Fibroblast of the aortic adventitia (primary cell): ENCODE measurements around the gene PCDHA1. TPM values are rescaled to one million over a fixed set of nuclear protein-coding genes. Genes with fewer than 3 reads are reported as not detected.

ENCODE experiments used
- DNase-seq: peaks from one replicate; pipeline ENCODE4 v3.0.0-alpha.2; 2010; ENCODE audit warnings: low read depth
- H3K4me3 ChIP-seq: 2 replicates; pipeline ENCODE4 v1.5.1; 2011; ENCODE audit warnings: low read depth, mild to moderate bottlenecking, control low read depth, low read length, moderate library complexity
- small RNA-seq: library from RNA; depleted of rRNA; stranded (forward); fragments of <200 nt; gene quantifications from one replicate; pipeline ENCODE3, GENCODE V24; 2012
- total RNA-seq: library from RNA; depleted of rRNA; stranded (reverse); fragments of >200 nt; gene quantifications from 2 replicates; pipeline ENCODE4 v1.2.3, GENCODE V29; 2012; ENCODE audit warnings: low replicate concordance
- TF ChIP-seq, protein P1 (sequence below): IDR thresholded peaks from 2 replicates; pipeline ENCODE4 v1.5.1; 2011; ENCODE audit warnings: mild to moderate bottlenecking, low read length, control low read depth, inconsistent platforms; ENCODE audit not compliant: insufficient read depth

The PCDHA1 gene
- total RNA-seq, 1 donor = 0.09 TPM

- peak; percentile 8 for DNase-seq
- TF ChIP-seq, protein P1, sequence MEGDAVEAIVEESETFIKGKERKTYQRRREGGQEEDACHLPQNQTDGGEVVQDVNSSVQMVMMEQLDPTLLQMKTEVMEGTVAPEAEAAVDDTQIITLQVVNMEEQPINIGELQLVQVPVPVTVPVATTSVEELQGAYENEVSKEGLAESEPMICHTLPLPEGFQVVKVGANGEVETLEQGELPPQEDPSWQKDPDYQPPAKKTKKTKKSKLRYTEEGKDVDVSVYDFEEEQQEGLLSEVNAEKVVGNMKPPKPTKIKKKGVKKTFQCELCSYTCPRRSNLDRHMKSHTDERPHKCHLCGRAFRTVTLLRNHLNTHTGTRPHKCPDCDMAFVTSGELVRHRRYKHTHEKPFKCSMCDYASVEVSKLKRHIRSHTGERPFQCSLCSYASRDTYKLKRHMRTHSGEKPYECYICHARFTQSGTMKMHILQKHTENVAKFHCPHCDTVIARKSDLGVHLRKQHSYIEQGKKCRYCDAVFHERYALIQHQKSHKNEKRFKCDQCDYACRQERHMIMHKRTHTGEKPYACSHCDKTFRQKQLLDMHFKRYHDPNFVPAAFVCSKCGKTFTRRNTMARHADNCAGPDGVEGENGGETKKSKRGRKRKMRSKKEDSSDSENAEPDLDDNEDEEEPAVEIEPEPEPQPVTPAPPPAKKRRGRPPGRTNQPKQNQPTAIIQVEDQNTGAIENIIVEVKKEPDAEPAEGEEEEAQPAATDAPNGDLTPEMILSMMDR = peak; percentile 28
- H3K4me3 ChIP-seq = no peak overlapping the region
These were observed 255.0 kb downstream of the PCDHA1 start for GRCh38 chr5:141040771-141041426.

DNA sequence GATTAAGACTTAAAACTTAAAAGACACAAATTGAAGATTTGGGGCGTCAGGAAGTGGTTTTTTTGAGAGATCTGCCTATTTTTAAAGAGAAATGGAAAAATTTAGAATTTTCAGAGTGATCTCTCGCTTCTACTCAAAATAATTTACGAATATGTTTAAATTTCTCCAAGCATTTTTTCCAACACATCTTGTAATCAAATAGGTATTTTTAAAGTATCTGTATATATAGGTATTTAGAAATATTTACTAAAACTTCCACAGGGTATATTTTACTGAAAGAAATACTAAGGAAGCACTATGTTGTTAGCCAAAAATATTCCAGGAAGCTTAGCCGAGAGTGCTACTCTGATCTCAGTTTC lies 255.5 kb downstream of the PCDHA1 start:
- TF ChIP-seq, protein P1 = no peak
- no peak for DNase-seq

DNA sequence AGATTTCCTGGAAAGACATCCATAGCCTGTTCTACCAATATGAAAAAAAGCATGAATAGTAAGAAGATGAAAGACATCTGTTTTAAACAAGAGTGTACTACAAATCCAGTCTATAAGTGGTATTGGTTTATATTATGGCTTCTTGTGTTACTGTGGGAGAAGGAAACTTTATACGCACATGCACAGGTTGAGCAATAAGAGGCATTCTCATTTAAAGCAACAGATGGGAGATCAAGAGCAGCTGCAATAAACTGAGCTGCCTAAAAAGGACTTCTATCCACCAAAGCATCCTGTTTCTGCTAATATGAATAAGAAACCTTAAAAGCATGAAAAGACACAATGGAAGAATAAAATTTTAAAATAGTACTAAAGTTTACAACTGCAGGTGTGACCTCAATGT lies 256.6 kb downstream of the PCDHA1 start:
- no peak for DNase-seq
- TF ChIP-seq, protein P1 = no peak
- H3K4me3 ChIP-seq = no peak overlapping the region

More for the DNA sequence above, 255.5 kb downstream of the PCDHA1 start:
- no peak overlapping the region for H3K4me3 ChIP-seq

DNA sequence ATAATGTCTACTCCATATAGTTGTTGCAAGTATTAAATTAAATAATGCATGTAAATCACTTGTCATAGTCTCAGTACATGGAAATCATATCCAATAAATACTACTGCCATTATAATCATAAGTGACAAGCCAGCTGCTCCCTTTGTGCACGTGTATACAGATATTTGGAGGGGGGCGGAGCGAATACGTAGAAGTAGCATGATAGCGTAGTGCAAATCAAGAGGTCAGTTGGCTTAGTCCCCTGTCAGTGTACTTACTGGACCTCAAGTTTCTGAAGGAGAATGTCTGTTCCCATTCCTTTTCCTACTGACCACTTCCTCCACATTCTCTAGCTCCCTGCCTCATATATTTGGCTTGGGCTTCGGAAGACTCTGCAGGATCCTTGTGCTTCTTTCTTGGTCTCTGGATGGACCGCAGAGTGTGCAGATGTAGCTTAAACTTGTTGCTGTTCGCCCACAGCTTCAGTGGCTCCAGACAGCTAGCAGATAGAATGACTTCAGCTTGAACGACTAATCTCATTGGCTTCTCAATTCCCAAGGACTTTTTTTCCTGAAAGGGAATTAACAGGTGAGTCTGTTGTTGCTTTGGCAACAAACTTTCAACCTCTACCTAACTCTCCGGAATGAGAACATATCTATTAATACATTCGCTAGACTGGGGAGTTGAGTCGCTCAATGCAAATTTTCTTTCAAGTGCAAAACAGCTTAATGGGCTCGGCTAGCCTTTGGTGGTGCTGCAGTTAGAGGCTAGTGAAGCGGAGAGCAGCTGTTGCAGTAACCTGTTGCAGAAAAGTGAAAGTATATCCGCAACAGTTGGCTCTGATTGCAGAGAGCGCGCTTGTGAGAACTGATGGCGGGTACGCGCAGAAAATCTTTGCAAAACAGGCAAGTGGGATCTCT lies 264.9 kb downstream of the PCDHA1 start, which contains the start of gene PCDHB1:
TSS of gene PCDHB1 (plus strand) at position 753 of the 899 bp plus-strand sequence. CDS start at position 850, 97 bp downstream.
- DNase-seq = no peak
- H3K4me3 ChIP-seq = peak within 1 kb of the TSS; percentile 9
- TF ChIP-seq, protein P1 = no peak

- peak overlapping the region; percentile 9 for H3K4me3 ChIP-seq
- TF ChIP-seq, protein P1 = no peak
- DNase-seq = no peak
These were observed 265.6 kb downstream of the PCDHA1 start for GRCh38 chr5:141051521-141051866.

Small RNA genes within 50 kb of the gene (small RNA-seq; reads per million reads assigned to genes)
- not detected for gene AC010223.1

Other genes starting within 250 kb of the PCDHA1 start
- gene EIF4EBP3, start 238.5 kb upstream of the PCDHA1 start, total RNA-seq = 0.74 and 4.7 TPM in 2 replicates
- gene SRA1, start 228.7 kb upstream of the PCDHA1 start, total RNA-seq = 29.3 and 29.6 TPM in 2 replicates
- 16.1 and 17.5 TPM in 2 replicates for gene APBB3, start 221.5 kb upstream of the PCDHA1 start, total RNA-seq
- 17.0 and 28.0 TPM in 2 replicates for gene SLC35A4, start 221.3 kb upstream of the PCDHA1 start, total RNA-seq
- 0.36 and 4.4 TPM in 2 replicates for gene CD14, start 153.0 kb upstream of the PCDHA1 start, total RNA-seq
- gene TMCO6, start 146.7 kb upstream of the PCDHA1 start, total RNA-seq = 21.1 and 295 TPM in 2 replicates
- gene NDUFA2, start 138.5 kb upstream of the PCDHA1 start, total RNA-seq = 32.9 and 40.6 TPM in 2 replicates
- 84.2 and 183 TPM in 2 replicates for gene IK, start 138.3 kb upstream of the PCDHA1 start, total RNA-seq
- 12.8 and 21.9 TPM in 2 replicates for gene WDR55, start 121.2 kb upstream of the PCDHA1 start, total RNA-seq
- 0.18 TPM in 1 of 2 replicates, not detected in the other for gene DND1, start 112.6 kb upstream of the PCDHA1 start, total RNA-seq
- gene HARS1, start 94.8 kb upstream of the PCDHA1 start, total RNA-seq = 52.2 and 62.9 TPM in 2 replicates
- 22.7 and 39.0 TPM in 2 replicates for gene HARS2, start 94.7 kb upstream of the PCDHA1 start, total RNA-seq
- gene ZMAT2, start 85.7 kb upstream of the PCDHA1 start, total RNA-seq = 37.2 and 118 TPM in 2 replicates
- 0.09 and 0.16 TPM in 2 replicates for gene PCDHA2, start 8.7 kb downstream of the PCDHA1 start, total RNA-seq
- gene PCDHA3, start 14.9 kb downstream of the PCDHA1 start, total RNA-seq = 0.27 and 0.49 TPM in 2 replicates
- gene PCDHA4, start 20.9 kb downstream of the PCDHA1 start, total RNA-seq = 0.09 and 1.1 TPM in 2 replicates
- gene PCDHA5, start 35.5 kb downstream of the PCDHA1 start, total RNA-seq = 0.08 and 0.09 TPM in 2 replicates
- gene PCDHA6, start 41.8 kb downstream of the PCDHA1 start, total RNA-seq = 0.27 and 1.3 TPM in 2 replicates
- 0.18 and 0.41 TPM in 2 replicates for gene PCDHA7, start 48.1 kb downstream of the PCDHA1 start, total RNA-seq
- 0.09 and 0.25 TPM in 2 replicates for gene PCDHA8, start 55.0 kb downstream of the PCDHA1 start, total RNA-seq
- under 0.01 and 0.49 TPM in 2 replicates for gene PCDHA9, start 62.2 kb downstream of the PCDHA1 start, total RNA-seq
- under 0.01 and 0.09 TPM in 2 replicates for gene PCDHA10, start 69.8 kb downstream of the PCDHA1 start, total RNA-seq
- gene PCDHA11, start 82.8 kb downstream of the PCDHA1 start, total RNA-seq = 0.08 and 0.09 TPM in 2 replicates
- 0.09 and 0.33 TPM in 2 replicates for gene PCDHA12, start 89.2 kb downstream of the PCDHA1 start, total RNA-seq
- 0.08 TPM in 1 of 2 replicates, not detected in the other for gene PCDHA13, start 96.0 kb downstream of the PCDHA1 start, total RNA-seq
- gene PCDHAC1, start 140.2 kb downstream of the PCDHA1 start, total RNA-seq = 0.16 TPM in 1 of 2 replicates, not detected in the other
- 0.57 TPM in 1 of 2 replicates, not detected in the other for gene PCDHAC2, start 180.3 kb downstream of the PCDHA1 start, total RNA-seq